HepG2 (cell line): ENCODE data around the gene CD274. TPM values are rescaled to one million over a fixed set of nuclear protein-coding genes. Genes with fewer than 3 reads are reported as not detected.

Experiments used
- ATAC-seq: fragments of 200-7000 bp; cut with Tn5 transposase; 3 replicates; pipeline ENCODE4 v1.9.1; 2020; ENCODE audit warnings: mild to moderate bottlenecking, moderate library complexity
- BruUV-seq: library from RNA; stranded (reverse); fragments of 400-500 nt; replicated peaks from 2 replicates; lab custom pipeline; 2021; lab: Mats Ljungman, UMichigan
- CTCF ChIA-PET: fragments of 300-600 bp; formaldehyde crosslinking; extraction: SDS; loops from one replicate; lab custom pipeline; 2021; ENCODE audit warnings: low total read pairs, inconsistent platforms, low intra/inter-chr PET ratio; lab: Yijun Ruan, JAX
- POLR2A ChIA-PET: fragments of 350-600 bp; sonication (Branson Sonifier 250); formaldehyde crosslinking; loops from one replicate; lab custom pipeline; 2020; ENCODE audit warnings: antibody characterized with exemption, inconsistent platforms; lab: Yijun Ruan, JAX
- DNase-seq: peaks from one replicate; pipeline ENCODE4 v3.0.0-alpha.2; 2015; ENCODE audit warnings: low spot score
- FAIRE-seq: peaks from 3 replicates; lab custom pipeline; 2011; peaks lifted over from hg19 to GRCh38; lab: Jason Lieb, UNC
- H2AFZ ChIP-seq: one replicate; pipeline ENCODE4 v1.6.1; 2011; ENCODE audit warnings: low read length, inconsistent platforms
- H3K27ac ChIP-seq: fragments of 300-600 bp; 3 replicates; pipeline ENCODE4 v1.8.0; 2011; ENCODE audit warnings: mixed run types, mild to moderate bottlenecking, mixed read lengths, low read length, inconsistent platforms; ENCODE audit not compliant: insufficient read depth; ENCODE audit errors: extremely low read length
- H3K27me3 ChIP-seq, 2 experiments: fragments of 200-600 bp in 1 of 2; 2 replicates in 1 of 2; 3 replicates in 1 of 2; pipeline versions ENCODE4 v1.6.0 to v1.8.0; 2011; ENCODE audit warnings: low read length in 2 of 2, mild to moderate bottlenecking in 2 of 2, moderate library complexity in 2 of 2, inconsistent platforms in 1 of 2; ENCODE audit not compliant: insufficient read depth in 2 of 2, control insufficient read depth in 1 of 2
- H3K36me3 ChIP-seq, 2 experiments: fragments of 200-600 bp in 1 of 2; replicated peaks in 1 of 2; 2 replicates in 1 of 2; 3 replicates in 1 of 2; pipeline versions ENCODE4 v1.5.1 to v1.8.0; 2011; ENCODE audit warnings: low read length in 2 of 2, inconsistent platforms in 1 of 2; ENCODE audit not compliant: insufficient read depth in 2 of 2, control insufficient read depth in 1 of 2
- H3K4me1 ChIP-seq: 2 replicates; pipeline ENCODE4 v1.5.1; 2012; ENCODE audit warnings: low read length, inconsistent platforms; ENCODE audit not compliant: insufficient read depth
- H3K4me2 ChIP-seq: 2 replicates; pipeline ENCODE4 v1.6.0; 2011; ENCODE audit warnings: low read depth, low read length, inconsistent platforms
- H3K4me3 ChIP-seq, 3 experiments: fragments of 200-600 bp in 1 of 3; sonication (generic), shearing (Covaris generic) in 1 of 3; replicated peaks in 1 of 3; 2 replicates each; pipeline ENCODE4 v1.5.1; 2011 to 2016; ENCODE audit warnings: low read length in 3 of 3, inconsistent platforms in 2 of 3, low read depth in 2 of 3, mild to moderate bottlenecking in 2 of 3, control low read depth in 1 of 3, mixed read lengths in 1 of 3; ENCODE audit not compliant: insufficient read depth in 1 of 3
- H3K79me2 ChIP-seq: one replicate; pipeline ENCODE4 v1.6.1; 2011; ENCODE audit warnings: low read length, inconsistent platforms; ENCODE audit not compliant: insufficient read depth
- H3K9ac ChIP-seq: 2 replicates; pipeline ENCODE4 v1.6.0; 2011; ENCODE audit warnings: mild to moderate bottlenecking, low read depth, low read length, inconsistent platforms; ENCODE audit not compliant: insufficient read depth
- H3K9me3 ChIP-seq: 2 replicates; pipeline ENCODE4 v1.5.1; 2012; ENCODE audit warnings: mild to moderate bottlenecking, low read length
- H4K20me1 ChIP-seq: 2 replicates; pipeline ENCODE4 v1.6.0; 2011; ENCODE audit warnings: inconsistent platforms, mild to moderate bottlenecking, low read length, moderate library complexity; ENCODE audit not compliant: insufficient read depth
- CSRNP1 ChIP-seq: sonication (generic); formaldehyde crosslinking; IDR thresholded peaks from 2 replicates; pipeline ENCODE4 v1.8.1; 2023; ENCODE audit warnings: mild to moderate bottlenecking, missing genetic modification reagents
- MTA3 ChIP-seq: sonication (generic); formaldehyde crosslinking; IDR thresholded peaks from 2 replicates; pipeline ENCODE4 v1.4.0; 2020; ENCODE audit warnings: missing genetic modification reagents
- MYC ChIP-seq: sonication (generic); formaldehyde crosslinking; IDR thresholded peaks from 2 replicates; pipeline ENCODE4 v1.9.0; 2021; ENCODE audit warnings: missing genetic modification reagents, borderline replicate concordance
- NR3C1 ChIP-seq: sonication (generic); formaldehyde crosslinking; IDR thresholded peaks from 2 replicates; pipeline ENCODE4 v1.4.0; 2020; ENCODE audit warnings: missing genetic modification reagents
- RAD21 ChIP-seq: fragments of 450-650 bp; formaldehyde crosslinking; IDR thresholded peaks from 2 replicates; pipeline ENCODE4 v1.5.0; 2020; ENCODE audit warnings: mild to moderate bottlenecking
- RAD51 ChIP-seq: fragments of 450-650 bp; IDR thresholded peaks from 2 replicates; pipeline ENCODE4 v1.6.1; 2016; ENCODE audit warnings: borderline replicate concordance
- RXRA ChIP-seq: sonication (generic); formaldehyde crosslinking; IDR thresholded peaks from 2 replicates; pipeline ENCODE4 v1.5.1; 2020; ENCODE audit warnings: missing genetic modification reagents
- TOE1 ChIP-seq: sonication (generic); formaldehyde crosslinking; IDR thresholded peaks from 2 replicates; pipeline ENCODE4 v1.4.0; 2020; ENCODE audit warnings: mild to moderate bottlenecking, missing genetic modification reagents
- ZMYM3 ChIP-seq: sonication (generic); formaldehyde crosslinking; IDR thresholded peaks from 2 replicates; pipeline ENCODE4 v1.5.1; 2020; ENCODE audit warnings: mild to moderate bottlenecking, missing genetic modification reagents
- ZNF20 ChIP-seq: sonication (generic); formaldehyde crosslinking; IDR thresholded peaks from 2 replicates; pipeline ENCODE4 v1.4.0; 2020; ENCODE audit warnings: mild to moderate bottlenecking, moderate library complexity, missing genetic modification reagents
- ZNF3 ChIP-seq: IDR thresholded peaks from 2 replicates; pipeline ENCODE4 v1.7.0; 2017; ENCODE audit warnings: inconsistent platforms
- ZNF337 ChIP-seq: sonication (generic); formaldehyde crosslinking; IDR thresholded peaks from 2 replicates; pipeline ENCODE4 v1.5.1; 2020; ENCODE audit warnings: missing genetic modification reagents, low read depth, mild to moderate bottlenecking, borderline replicate concordance
- ZNF430 ChIP-seq: sonication (generic); formaldehyde crosslinking; IDR thresholded peaks from 2 replicates; pipeline ENCODE4 v1.9.0; 2021; ENCODE audit warnings: mild to moderate bottlenecking, missing genetic modification reagents
- ZSCAN25 ChIP-seq: sonication (generic); formaldehyde crosslinking; IDR thresholded peaks from 2 replicates; pipeline ENCODE4 v1.8.0; 2022; ENCODE audit warnings: mild to moderate bottlenecking, missing genetic modification reagents
- WGBS: methylation state at CpG from one replicate; pipeline ENCODE4 v1.1.6; 2017; ENCODE audit warnings: low lambda C conversion rate; 5-methylcytosine and 5-hydroxymethylcytosine counted together
- in situ Hi-C: cut with HindIII; loops from 2 replicates; pipeline ENCODE4 v1.10.0; 2017; ENCODE audit warnings: low pct_unique_long_range_greater_than_20kb; ENCODE audit not compliant: extremely low pct_ligation_motif_present
- intact Hi-C: fragments of 100-400 bp; cut with micrococcal nuclease; formaldehyde crosslinking; loops from one replicate; pipeline ENCODE4 v1.10.0; 2022; ENCODE audit not compliant: unreplicated experiment
- polyA plus RNA-seq, 8 experiments: library from polyadenylated mRNA; depleted of rRNA in 3 of 8; stranded (reverse) in 7 of 8; unstranded in 1 of 8; fragments of >200 nt; fragmentation: Illumina TruSeq in 4 of 8; extraction: Trizol in 4 of 8; gene quantifications; 2 replicates each; pipeline versions ENCODE4 v1.2.1 to v1.2.3, GENCODE V29; 2011 to 2016; ENCODE audit warnings: low read depth in 4 of 8, missing spikeins in 1 of 8, mixed read lengths in 1 of 8; ENCODE audit not compliant: insufficient read depth in 1 of 8
- total RNA-seq, 5 experiments: library from RNA; depleted of rRNA; stranded (reverse); fragments of >200 nt; fragmentation: Illumina TruSeq; extraction: Trizol; gene quantifications; 2 replicates each; pipeline ENCODE4 v1.2.3, GENCODE V29; 2016; ENCODE audit warnings: low read depth in 1 of 5
- TF ChIP-seq, protein P1 (sequence below): sonication (generic); formaldehyde crosslinking; IDR thresholded peaks from 2 replicates; pipeline ENCODE4 v1.5.0; 2020; ENCODE audit warnings: missing genetic modification reagents
- TF ChIP-seq, protein P2 (sequence below): sonication (generic); formaldehyde crosslinking; IDR thresholded peaks from 2 replicates; pipeline ENCODE4 v1.4.0; 2020; ENCODE audit warnings: missing genetic modification reagents

The CD274 gene
- total and polyA plus RNA-seq, 2 of the 13 experiments (the other 11 are each of a cell fraction or from before 2014, with no cell fraction given): 0.17 to 0.49 TPM

DNA sequence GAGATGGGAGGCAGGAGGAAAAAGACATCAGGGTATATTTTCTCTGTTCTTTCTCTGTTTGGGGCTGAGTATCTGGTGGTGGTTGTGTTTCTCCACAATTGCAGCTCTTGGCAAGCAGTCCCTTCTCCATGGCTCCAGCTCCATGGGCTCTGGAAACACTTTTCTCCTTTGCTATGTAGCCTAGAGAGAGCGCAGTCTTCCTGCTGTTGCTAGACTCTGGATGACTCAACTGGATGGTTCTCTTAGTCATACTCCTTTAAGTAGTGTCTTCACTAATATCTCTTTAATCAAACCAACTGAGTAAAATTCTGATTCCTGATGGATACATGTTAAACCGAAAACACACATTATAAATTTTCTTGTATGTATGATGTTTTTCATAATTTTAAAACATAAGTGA is 9.3 kb upstream of the CD274 start:
- BruUV-seq: no TSS peak
- in situ Hi-C loops: loop anchor here (5.0 to 25.0 kb wide), 4 partner anchors 154 to 679 kb away; partner anchors contain the start of genes INSL6 and JAK2
- POLR2A ChIA-PET: interaction anchor here (1.3 kb wide), 1 partner anchor 188 kb away, joined by 3 read pairs; the partner anchor contains the start of gene RIC1

More for the DNA sequence above, 9.3 kb upstream of the CD274 start:
- H2AFZ ChIP-seq: no peak overlapping the region
- no peaks in the 10 kb centered on the region for H3K36me3 ChIP-seq
- no peaks in the 10 kb centered on the region for H4K20me1 ChIP-seq
- H3K4me3 ChIP-seq: no peak overlapping the region
- CTCF ChIA-PET: interaction anchor here (1.7 kb wide), 1 partner anchor 255 kb away, joined by 4 read pairs; no protein-coding TSS in a partner anchor
- H3K9ac ChIP-seq: no peak overlapping the region
- no peak for FAIRE-seq
- H3K4me2 ChIP-seq: peak overlapping the region; percentile 30; the same call in 1 of the 2 replicates
- peaks cover 19% of the 10 kb centered on the region for H3K4me1 ChIP-seq
- no peaks in the 10 kb centered on the region for H3K9me3 ChIP-seq
- DNase-seq: no peak
- ATAC-seq: no peak
- TF ChIP-seq ZNF430 (CRISPR knock-in tag) (no peak), RAD51 (no peak), ZSCAN25 (CRISPR knock-in tag) (no peak), TOE1 (CRISPR knock-in tag) (no peak), ZNF3 (CRISPR knock-in tag) (no peak), CSRNP1 (CRISPR knock-in tag) (no peak), MTA3 (CRISPR knock-in tag) (no peak), ZNF337 (CRISPR knock-in tag) (no peak), RXRA (CRISPR knock-in tag) (no peak), NR3C1 (CRISPR knock-in tag) (no peak), ZNF20 (no peak), MYC (CRISPR knock-in tag) (no peak), ZMYM3 (no peak), RAD21 (CRISPR knock-in tag) (no peak)
- TF ChIP-seq, protein P1, sequence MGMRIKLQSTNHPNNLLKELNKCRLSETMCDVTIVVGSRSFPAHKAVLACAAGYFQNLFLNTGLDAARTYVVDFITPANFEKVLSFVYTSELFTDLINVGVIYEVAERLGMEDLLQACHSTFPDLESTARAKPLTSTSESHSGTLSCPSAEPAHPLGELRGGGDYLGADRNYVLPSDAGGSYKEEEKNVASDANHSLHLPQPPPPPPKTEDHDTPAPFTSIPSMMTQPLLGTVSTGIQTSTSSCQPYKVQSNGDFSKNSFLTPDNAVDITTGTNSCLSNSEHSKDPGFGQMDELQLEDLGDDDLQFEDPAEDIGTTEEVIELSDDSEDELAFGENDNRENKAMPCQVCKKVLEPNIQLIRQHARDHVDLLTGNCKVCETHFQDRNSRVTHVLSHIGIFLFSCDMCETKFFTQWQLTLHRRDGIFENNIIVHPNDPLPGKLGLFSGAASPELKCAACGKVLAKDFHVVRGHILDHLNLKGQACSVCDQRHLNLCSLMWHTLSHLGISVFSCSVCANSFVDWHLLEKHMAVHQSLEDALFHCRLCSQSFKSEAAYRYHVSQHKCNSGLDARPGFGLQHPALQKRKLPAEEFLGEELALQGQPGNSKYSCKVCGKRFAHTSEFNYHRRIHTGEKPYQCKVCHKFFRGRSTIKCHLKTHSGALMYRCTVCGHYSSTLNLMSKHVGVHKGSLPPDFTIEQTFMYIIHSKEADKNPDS (CRISPR knock-in tag): no peak
- TF ChIP-seq, protein P2, sequence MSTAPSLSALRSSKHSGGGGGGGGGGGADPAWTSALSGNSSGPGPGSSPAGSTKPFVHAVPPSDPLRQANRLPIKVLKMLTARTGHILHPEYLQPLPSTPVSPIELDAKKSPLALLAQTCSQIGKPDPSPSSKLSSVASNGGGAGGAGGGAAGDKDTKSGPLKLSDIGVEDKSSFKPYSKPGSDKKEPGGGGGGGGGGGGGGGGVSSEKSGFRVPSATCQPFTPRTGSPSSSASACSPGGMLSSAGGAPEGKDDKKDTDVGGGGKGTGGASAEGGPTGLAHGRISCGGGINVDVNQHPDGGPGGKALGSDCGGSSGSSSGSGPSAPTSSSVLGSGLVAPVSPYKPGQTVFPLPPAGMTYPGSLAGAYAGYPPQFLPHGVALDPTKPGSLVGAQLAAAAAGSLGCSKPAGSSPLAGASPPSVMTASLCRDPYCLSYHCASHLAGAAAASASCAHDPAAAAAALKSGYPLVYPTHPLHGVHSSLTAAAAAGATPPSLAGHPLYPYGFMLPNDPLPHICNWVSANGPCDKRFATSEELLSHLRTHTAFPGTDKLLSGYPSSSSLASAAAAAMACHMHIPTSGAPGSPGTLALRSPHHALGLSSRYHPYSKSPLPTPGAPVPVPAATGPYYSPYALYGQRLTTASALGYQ: no peak
- TF ChIP-seq, all 625 proteins: peak for 0
- Histone ChIP-seq H3K79me2 (no peaks in the 10 kb centered on the region), H3K27ac (no peak overlapping the region), H3K27me3 (no peaks in the 10 kb centered on the region; a peak in 1 of 5 replicates)
- 18% methylated on average over 2 of the region's 2 CpGs for WGBS
- intact Hi-C loops: no loop called here
